Stimulated activated CD4-positive, alpha-beta T cell treated with anti-CD3 and anti-CD28 coated beads, Interleukin-2, amount 100 ng/mL, for 24 hours (primary cell): ENCODE results near the gene LRRC61.

Experiments
- DNase-seq, 2 donors: peaks; one replicate each; pipeline ENCODE4 v3.0.0-alpha.2; 2020

The LRRC61 gene

GRCh38 chr7:150357270-150357669, 34.1 kb downstream of the LRRC61 start:
- DNase-seq: peak; percentile 59 to 70

- DNase-seq: no peak
These were observed 34.7 kb downstream of the LRRC61 start for GRCh38 chr7:150357771-150358427.

GRCh38 chr7:150358433-150358832, 35.3 kb downstream of the LRRC61 start:
- no peak for DNase-seq

- DNase-seq: no peak
These were observed 36.0 kb downstream of the LRRC61 start for GRCh38 chr7:150358988-150359621.

GRCh38 chr7:150359622-150360362, 36.6 kb downstream of the LRRC61 start:
- no peak for DNase-seq

- DNase-seq: no peak
These were observed 37.4 kb downstream of the LRRC61 start for GRCh38 chr7:150360363-150361058.

GRCh38 chr7:150361402-150361801, 38.2 kb downstream of the LRRC61 start:
- DNase-seq: no peak

- DNase-seq: no peak
These were observed 38.9 kb downstream of the LRRC61 start for GRCh38 chr7:150361807-150362621.

- DNase-seq: no peak
These were observed 40.2 kb downstream of the LRRC61 start for GRCh38 chr7:150363370-150363769.

GRCh38 chr7:150363872-150364271, 40.7 kb downstream of the LRRC61 start:
- no peak for DNase-seq

- DNase-seq: no peak
These were observed 42.0 kb downstream of the LRRC61 start for GRCh38 chr7:150365194-150365593.

- DNase-seq: no peak
These were observed 42.7 kb downstream of the LRRC61 start for GRCh38 chr7:150365673-150366398.

- no peak for DNase-seq
These were observed 44.5 kb downstream of the LRRC61 start for GRCh38 chr7:150367677-150368095.

- DNase-seq: peak; percentile 82 to 85
These were observed 45.1 kb downstream of the LRRC61 start, which contains the start of gene REPIN1 for GRCh38 chr7:150368096-150368883. REPIN1 (plus strand) TSS chr7:150368822; CDS start chr7:150369712, 890 bp downstream.

GRCh38 chr7:150368884-150369747, 46.0 kb downstream of the LRRC61 start:
- DNase-seq: peak; percentile 59 to 67

GRCh38 chr7:150369748-150370501, 46.8 kb downstream of the LRRC61 start:
- no peak for DNase-seq

- DNase-seq: no peak
These were observed 47.5 kb downstream of the LRRC61 start for GRCh38 chr7:150370612-150371071.

- no peak for DNase-seq
These were observed 48.2 kb downstream of the LRRC61 start for GRCh38 chr7:150371131-150371995.
